ENCODE measurements around the gene CDKAL1. TPM values are rescaled to one million over a fixed set of nuclear protein-coding genes. Genes with fewer than 3 reads are reported as not detected.

The CDKAL1 gene
- total RNA-seq, 4 donors from 2014 or later = 11.8 to 21.4 (median 13.8) TPM

GRCh38 chr6:21198032-21198640 lies 663.9 kb downstream of the CDKAL1 start:
- no peak for ATAC-seq (ENCODE audit: low FRiP score)
- TF ChIP-seq CTCF (IDR thresholded peaks at IDR 0.05) = no peak
- no peak for DNase-seq (ENCODE audit: low spot score)

GRCh38 chr6:21199262-21199661 lies 665.0 kb downstream of the CDKAL1 start:
- no peak for ATAC-seq (ENCODE audit: low FRiP score)
- no peak for TF ChIP-seq CTCF (IDR thresholded peaks at IDR 0.05)

GRCh38 chr6:21200134-21200870 lies 666.0 kb downstream of the CDKAL1 start:
- DNase-seq (ENCODE audit: low spot score) = no peak
- TF ChIP-seq CTCF (IDR thresholded peaks at IDR 0.05) = no peak
- no peak for ATAC-seq (ENCODE audit: low FRiP score)

More at GRCh38 chr6:21199262-21199661, 665.0 kb downstream of the CDKAL1 start:
- no peak for DNase-seq (ENCODE audit: low spot score)

DNA sequence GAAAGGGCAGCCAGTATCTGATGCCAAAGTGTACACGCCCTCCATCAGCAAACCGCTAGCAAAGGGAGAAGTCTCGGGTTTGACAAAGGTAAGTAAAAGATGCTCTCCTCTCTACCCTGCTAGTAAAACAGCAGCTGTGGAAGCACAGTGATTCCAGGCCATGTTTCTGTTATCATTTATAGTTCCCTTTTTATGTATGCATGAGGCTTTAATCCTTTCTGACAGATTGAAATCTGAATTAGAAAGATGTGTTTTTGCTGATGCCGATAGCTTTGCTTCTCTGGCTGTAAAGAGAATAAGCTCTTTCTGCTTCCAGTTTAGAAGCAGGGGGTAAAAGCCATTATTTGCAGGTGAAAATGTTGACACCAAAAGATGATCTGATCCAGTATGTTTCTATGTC lies 666.9 kb downstream of the CDKAL1 start:
- ATAC-seq (ENCODE audit: low FRiP score) (no peak), DNase-seq (ENCODE audit: low spot score) (no peak)
- no peak for TF ChIP-seq CTCF (IDR thresholded peaks at IDR 0.05)

- ATAC-seq (ENCODE audit: low FRiP score) = no peak
- DNase-seq (ENCODE audit: low spot score) = no peak
- TF ChIP-seq CTCF (IDR thresholded peaks at IDR 0.05) = no peak
These were observed 667.5 kb downstream of the CDKAL1 start for GRCh38 chr6:21201637-21202350.

DNA sequence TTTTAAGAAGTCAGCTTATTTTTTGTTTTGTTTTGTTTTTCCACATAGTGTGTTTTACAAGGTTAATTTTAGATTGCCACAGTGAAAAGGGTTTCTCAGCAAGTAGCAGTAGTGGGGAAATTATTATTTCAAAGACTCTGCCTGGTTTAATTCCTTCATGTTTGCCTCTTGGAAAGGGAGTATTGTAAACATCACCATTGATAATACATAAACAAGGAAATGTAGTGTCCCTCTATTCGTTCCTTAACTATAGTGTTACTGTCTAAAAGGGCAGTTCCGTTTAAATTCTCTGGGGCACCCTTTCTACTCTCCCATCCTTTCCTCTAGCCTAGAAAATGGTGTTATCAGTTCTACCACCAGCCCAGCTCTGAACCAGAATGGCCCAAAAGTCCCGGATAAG lies 668.3 kb downstream of the CDKAL1 start:
- no peak for TF ChIP-seq CTCF (IDR thresholded peaks at IDR 0.05)
- DNase-seq (ENCODE audit: low spot score) (no peak), ATAC-seq (ENCODE audit: low FRiP score) (no peak)

All from omental fat pad (tissue), 4 donors.